GM12873 (cell line): ENCODE measurements around the gene NFIB.

Experiments used
- CTCF ChIP-seq: IDR thresholded peaks from 2 replicates; pipeline ENCODE4 v1.5.1; 2012; ENCODE audit warnings: low read depth, mild to moderate bottlenecking, moderate library complexity, low read length, control low read depth; ENCODE audit not compliant: insufficient read depth; ENCODE audit errors: missing control alignments

The NFIB gene

DNA sequence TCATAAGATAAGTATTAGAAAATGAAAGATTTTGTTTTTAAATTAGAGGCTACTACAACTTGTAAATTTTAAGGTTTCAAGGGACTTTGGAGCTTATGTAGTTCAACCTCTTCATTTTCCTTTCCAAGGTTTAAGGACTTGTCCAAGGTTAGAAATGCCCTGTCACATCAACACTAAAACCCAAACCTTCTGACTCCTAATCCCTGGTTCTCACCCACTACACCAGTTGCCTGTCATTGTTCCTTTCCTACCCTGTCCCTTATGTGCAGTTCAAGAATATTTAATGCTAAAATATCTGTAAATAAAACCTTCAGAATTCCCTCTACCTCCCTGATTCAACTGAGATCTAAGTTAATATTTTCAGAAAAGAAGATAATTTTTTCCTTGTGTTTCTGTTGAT lies 206.4 kb downstream of the NFIB start:
- TF ChIP-seq CTCF = no peak

GRCh38 chr9:14106699-14107098 lies 207.2 kb downstream of the NFIB start:
- no peak for TF ChIP-seq CTCF

- TF ChIP-seq CTCF = no peak
These were observed 209.4 kb downstream of the NFIB start for GRCh38 chr9:14104496-14104895.

DNA sequence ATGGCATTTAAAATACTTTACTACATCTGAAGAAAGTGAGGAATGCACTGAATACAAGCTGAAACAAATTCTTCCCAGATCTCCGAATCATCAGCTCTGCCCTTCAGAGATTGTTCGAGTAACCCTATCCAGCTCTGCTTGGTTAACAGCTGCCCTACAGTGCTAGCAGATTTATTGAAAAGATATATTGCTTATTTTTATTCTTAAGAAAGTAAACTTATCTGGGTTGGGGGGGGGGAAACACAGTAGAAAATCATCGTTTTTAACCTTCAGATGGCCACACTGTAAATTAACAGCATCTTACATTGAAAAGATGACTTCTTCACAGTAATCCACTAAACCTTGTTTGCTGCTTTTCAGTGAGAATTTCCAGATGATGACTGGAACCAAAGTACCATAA lies 210.8 kb downstream of the NFIB start:
- no peak for TF ChIP-seq CTCF

DNA sequence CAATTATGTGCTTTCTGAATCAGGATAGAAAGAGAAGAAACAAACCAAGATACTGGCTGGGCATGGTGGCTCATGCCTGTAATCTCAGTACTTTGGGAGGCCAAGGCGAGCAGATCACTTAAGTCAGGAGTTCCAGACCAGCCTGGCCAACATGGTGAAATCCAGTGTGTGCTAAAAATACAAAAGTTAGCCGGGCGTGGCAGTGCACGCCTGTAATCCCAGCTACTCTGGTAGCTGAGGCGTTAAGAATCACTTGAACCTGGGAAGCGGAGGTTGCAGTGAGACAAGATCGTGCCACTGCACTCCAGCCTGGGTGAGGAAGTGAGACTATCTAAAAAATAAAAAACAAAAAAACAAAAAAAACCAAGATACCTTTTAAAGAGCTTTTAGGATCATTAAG lies 214.2 kb downstream of the NFIB start:
- TF ChIP-seq CTCF = no peak

DNA sequence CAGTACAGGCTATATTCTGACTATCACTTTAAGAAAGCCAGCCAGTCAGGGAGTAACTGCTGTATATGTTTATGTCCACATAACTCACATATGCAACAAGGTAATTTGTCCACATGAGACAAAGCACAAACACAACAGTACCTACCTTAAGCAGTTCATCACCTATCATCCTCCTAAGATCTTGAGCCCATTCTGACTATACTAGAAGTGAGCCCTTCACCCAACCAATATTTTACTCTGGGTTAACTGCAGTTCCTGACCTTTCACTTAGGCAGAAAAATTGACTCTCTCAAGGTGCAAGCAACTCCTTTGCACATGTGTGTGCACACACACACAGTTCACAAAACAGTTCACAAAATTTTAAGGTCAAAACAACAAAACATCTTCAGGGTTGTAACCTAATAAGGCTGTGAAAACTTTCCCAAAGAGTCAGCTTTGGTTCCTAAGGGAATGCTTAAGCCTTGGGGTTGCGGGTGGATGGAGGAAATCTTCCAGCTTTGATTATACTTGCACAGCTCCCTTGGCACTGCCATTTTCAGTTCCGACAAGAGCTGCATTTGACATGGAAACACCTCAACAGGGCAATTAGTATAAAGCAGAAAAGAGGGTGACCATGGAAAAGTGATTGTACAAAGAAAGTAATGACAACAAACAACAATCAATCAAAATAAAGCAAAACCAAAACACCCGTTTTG lies 215.3 kb downstream of the NFIB start:
- TF ChIP-seq CTCF = no peak

- TF ChIP-seq CTCF = no peak
These were observed 216.1 kb downstream of the NFIB start for GRCh38 chr9:14097666-14098415.
